Measurements from ENCODE around the gene TRIM62. TPM values are rescaled to one million over a fixed set of nuclear protein-coding genes. Genes with fewer than 3 reads are reported as not detected.

Gene TRIM62
- total RNA-seq, 3 donors from 2014 or later, result 3.8 to 5.9 (median 4.5) TPM

GRCh38 chr1:33173091-33173490, 8.8 kb downstream of the TRIM62 start:
- DNase-seq, result no peak
- H3K36me3 Mint-ChIP-seq (ENCODE audit: insufficient read depth), result peaks cover 4% of the 10 kb centered on the region
- no peak for ATAC-seq
- H3K4me1 Mint-ChIP-seq (ENCODE audit: low read depth), result peaks cover 16% of the 10 kb centered on the region
- H3K27me3 Mint-ChIP-seq (ENCODE audit: low read depth), result no peaks in the 10 kb centered on the region
- H3K9me3 Mint-ChIP-seq, result no peaks in the 10 kb centered on the region
- no peak overlapping the region for H3K4me3 Mint-ChIP-seq

GRCh38 chr1:33171977-33172813, 9.6 kb downstream of the TRIM62 start:
- no peak overlapping the region for H3K4me3 Mint-ChIP-seq
- H3K9me3 Mint-ChIP-seq, result no peaks in the 10 kb centered on the region
- DNase-seq (no peak), ATAC-seq (no peak)
- H3K27me3 Mint-ChIP-seq (ENCODE audit: low read depth), result no peaks in the 10 kb centered on the region
- peaks cover 13% of the 10 kb centered on the region for H3K36me3 Mint-ChIP-seq (ENCODE audit: insufficient read depth)
- H3K4me1 Mint-ChIP-seq (ENCODE audit: low read depth), result peaks cover 15% of the 10 kb centered on the region

- Mint-ChIP-seq H3K4me3 (no peak overlapping the region), H3K27me3 (ENCODE audit: low read depth) (no peaks in the 10 kb centered on the region), H3K4me1 (ENCODE audit: low read depth) (peaks cover 16% of the 10 kb centered on the region), H3K9me3 (no peaks in the 10 kb centered on the region), H3K36me3 (ENCODE audit: insufficient read depth) (peaks cover 18% of the 10 kb centered on the region)
- no peak for ATAC-seq
- DNase-seq, result no peak
Observed at GRCh38 chr1:33170351-33171274, 11.2 kb downstream of the TRIM62 start.

GRCh38 chr1:33169290-33170055, 12.4 kb downstream of the TRIM62 start:
- H3K4me3 Mint-ChIP-seq, result no peak overlapping the region
- peaks cover 17% of the 10 kb centered on the region for H3K4me1 Mint-ChIP-seq (ENCODE audit: low read depth)
- no peak for ATAC-seq
- H3K9me3 Mint-ChIP-seq, result no peaks in the 10 kb centered on the region
- DNase-seq, result no peak
- H3K36me3 Mint-ChIP-seq (ENCODE audit: insufficient read depth), result peaks cover 20% of the 10 kb centered on the region
- no peaks in the 10 kb centered on the region for H3K27me3 Mint-ChIP-seq (ENCODE audit: low read depth)

GRCh38 chr1:33168556-33169289, 13.1 kb downstream of the TRIM62 start:
- H3K4me3 Mint-ChIP-seq, result no peak overlapping the region
- H3K4me1 Mint-ChIP-seq (ENCODE audit: low read depth), result peaks cover 17% of the 10 kb centered on the region
- peaks cover 20% of the 10 kb centered on the region for H3K36me3 Mint-ChIP-seq (ENCODE audit: insufficient read depth)
- DNase-seq (no peak), ATAC-seq (no peak)
- no peaks in the 10 kb centered on the region for H3K27me3 Mint-ChIP-seq (ENCODE audit: low read depth)
- no peaks in the 10 kb centered on the region for H3K9me3 Mint-ChIP-seq

- no peak overlapping the region for H3K4me3 Mint-ChIP-seq
Observed at GRCh38 chr1:33167650-33168447, 14.0 kb downstream of the TRIM62 start.

GRCh38 chr1:33165809-33166208, 16.0 kb downstream of the TRIM62 start:
- peaks cover 3% of the 10 kb centered on the region for H3K4me1 Mint-ChIP-seq (ENCODE audit: low read depth)
- no peaks in the 10 kb centered on the region for H3K9me3 Mint-ChIP-seq
- DNase-seq, result no peak
- no peak for ATAC-seq
- no peak overlapping the region for H3K4me3 Mint-ChIP-seq
- H3K27me3 Mint-ChIP-seq (ENCODE audit: low read depth), result no peaks in the 10 kb centered on the region
- H3K36me3 Mint-ChIP-seq (ENCODE audit: insufficient read depth), result peaks cover 25% of the 10 kb centered on the region

More at GRCh38 chr1:33167650-33168447, 14.0 kb downstream of the TRIM62 start:
- no peak for ATAC-seq
- Mint-ChIP-seq H3K27me3 (ENCODE audit: low read depth) (no peaks in the 10 kb centered on the region), H3K4me1 (ENCODE audit: low read depth) (peaks cover 12% of the 10 kb centered on the region), H3K36me3 (ENCODE audit: insufficient read depth) (peaks cover 22% of the 10 kb centered on the region), H3K9me3 (no peaks in the 10 kb centered on the region)
- DNase-seq, result no peak

- peaks cover 25% of the 10 kb centered on the region for H3K36me3 Mint-ChIP-seq (ENCODE audit: insufficient read depth)
Observed at GRCh38 chr1:33165209-33165608, 16.6 kb downstream of the TRIM62 start.

GRCh38 chr1:33163621-33164519, 18.0 kb downstream of the TRIM62 start:
- no peak for ATAC-seq
- no peaks in the 10 kb centered on the region for H3K9me3 Mint-ChIP-seq

More at GRCh38 chr1:33165209-33165608, 16.6 kb downstream of the TRIM62 start:
- Mint-ChIP-seq H3K9me3 (no peaks in the 10 kb centered on the region), H3K4me3 (no peak overlapping the region), H3K4me1 (ENCODE audit: low read depth) (peaks cover 3% of the 10 kb centered on the region), H3K27me3 (ENCODE audit: low read depth) (no peaks in the 10 kb centered on the region)
- no peak for DNase-seq
- no peak for ATAC-seq

GRCh38 chr1:33162141-33162540, 19.7 kb downstream of the TRIM62 start:
- Mint-ChIP-seq H3K9me3 (no peaks in the 10 kb centered on the region), H3K36me3 (ENCODE audit: insufficient read depth) (peaks cover 24% of the 10 kb centered on the region), H3K27me3 (ENCODE audit: low read depth) (no peaks in the 10 kb centered on the region), H3K4me3 (no peak overlapping the region), H3K4me1 (ENCODE audit: low read depth) (peaks cover 2% of the 10 kb centered on the region)
- ATAC-seq, result no peak
- no peak for DNase-seq

More at GRCh38 chr1:33163621-33164519, 18.0 kb downstream of the TRIM62 start:
- Mint-ChIP-seq H3K4me1 (ENCODE audit: low read depth) (peaks cover 3% of the 10 kb centered on the region), H3K27me3 (ENCODE audit: low read depth) (no peaks in the 10 kb centered on the region), H3K4me3 (no peak overlapping the region), H3K36me3 (ENCODE audit: insufficient read depth) (peaks cover 30% of the 10 kb centered on the region)
- DNase-seq, result no peak

GRCh38 chr1:33161061-33161681, 20.7 kb downstream of the TRIM62 start:
- Mint-ChIP-seq H3K36me3 (ENCODE audit: insufficient read depth) (peaks cover 20% of the 10 kb centered on the region), H3K9me3 (no peaks in the 10 kb centered on the region), H3K27me3 (ENCODE audit: low read depth) (no peaks in the 10 kb centered on the region), H3K4me3 (no peak overlapping the region), H3K4me1 (ENCODE audit: low read depth) (peaks cover 2% of the 10 kb centered on the region)
- DNase-seq (no peak), ATAC-seq (no peak)

- H3K36me3 Mint-ChIP-seq (ENCODE audit: insufficient read depth), result peaks cover 16% of the 10 kb centered on the region
- H3K27me3 Mint-ChIP-seq (ENCODE audit: low read depth), result no peaks in the 10 kb centered on the region
- ATAC-seq (no peak), DNase-seq (no peak)
- H3K4me3 Mint-ChIP-seq, result no peak overlapping the region
- H3K4me1 Mint-ChIP-seq (ENCODE audit: low read depth), result no peaks in the 10 kb centered on the region
- no peaks in the 10 kb centered on the region for H3K9me3 Mint-ChIP-seq
Observed at GRCh38 chr1:33159577-33159976, 22.3 kb downstream of the TRIM62 start.

Measured in activated T-cell treated with anti-CD3 and anti-CD28 coated beads, Interleukin-2, amount 50 U/mL, for 4 hours (primary cell).